K562 (cell line): ENCODE results near the gene FERMT3. TPM values are rescaled to one million over a fixed set of nuclear protein-coding genes. Genes with fewer than 3 reads are reported as not detected.

Experiments
- ATAC-seq: fragments of 200-7000 bp; cut with Tn5 transposase; 3 replicates; pipeline ENCODE4 v1.9.1; 2020; ENCODE audit warnings: moderate library complexity
- BruUV-seq: library from RNA; stranded (reverse); fragments of 400-500 nt; replicated peaks from 2 replicates; lab custom pipeline; 2021; lab: Mats Ljungman, UMichigan
- CTCF ChIA-PET: fragments of 300-600 bp; formaldehyde crosslinking; extraction: SDS; loops from one replicate; lab custom pipeline; 2021; ENCODE audit warnings: low intra/inter-chr PET ratio; lab: Yijun Ruan, JAX
- POLR2A ChIA-PET: fragments of 300-600, 350-650 bp; sonication (Branson Sonifier 250); formaldehyde crosslinking; extraction: SDS; loops from one replicate; lab custom pipeline; 2021; ENCODE audit warnings: antibody characterized with exemption, inconsistent platforms; lab: Yijun Ruan, JAX
- DNase-seq, 4 experiments: peaks; one replicate each; pipeline versions ENCODE4 v3.0.0 to v3.0.0-alpha.2; 2011 to 2018; ENCODE audit warnings: low spot score in 3 of 4, mixed read lengths in 3 of 4; ENCODE audit errors: extremely low read depth in 1 of 4
- FAIRE-seq: peaks from 2 replicates; lab custom pipeline; 2011; peaks lifted over from hg19 to GRCh38; lab: Jason Lieb, UNC
- H2AFZ ChIP-seq: 2 replicates; pipeline ENCODE4 v1.6.0; 2011; ENCODE audit warnings: low read depth, low read length, control low read depth, inconsistent platforms
- H3K27ac ChIP-seq: fragments of 200-600 bp; 3 replicates; pipeline ENCODE4 v1.8.0; 2011; ENCODE audit warnings: low read depth, mild to moderate bottlenecking, control low read depth, inconsistent platforms, low read length, moderate library complexity, mixed read lengths; ENCODE audit errors: extremely low read depth
- H3K27me3 ChIP-seq, 2 experiments: fragments of 300-600 bp in 1 of 2; 2 replicates in 1 of 2; 3 replicates in 1 of 2; pipeline versions ENCODE4 v1.6.0 to v1.8.0; 2011; ENCODE audit warnings: inconsistent platforms in 2 of 2, low read length in 2 of 2, mild to moderate bottlenecking in 1 of 2, mixed read lengths in 1 of 2, moderate library complexity in 1 of 2; ENCODE audit not compliant: control insufficient read depth in 2 of 2, insufficient read depth in 2 of 2
- H3K36me3 ChIP-seq: fragments of 300-600 bp; 3 replicates; pipeline ENCODE4 v1.8.0; 2011; ENCODE audit warnings: mild to moderate bottlenecking, low read length, inconsistent platforms; ENCODE audit not compliant: control insufficient read depth, insufficient read depth
- H3K4me1 ChIP-seq, 2 experiments: fragments of 200-600 bp in 1 of 2; replicated peaks in 1 of 2; 2 replicates in 1 of 2; 3 replicates in 1 of 2; pipeline versions ENCODE4 v1.5.1 to v1.8.0; 2011; ENCODE audit warnings: inconsistent platforms in 2 of 2, low read length in 2 of 2, mild to moderate bottlenecking in 1 of 2, mixed read lengths in 1 of 2, moderate library complexity in 1 of 2; ENCODE audit not compliant: control insufficient read depth in 2 of 2, insufficient read depth in 2 of 2
- H3K4me2 ChIP-seq: 2 replicates; pipeline ENCODE4 v1.6.1; 2011; ENCODE audit warnings: low read length, control low read depth, inconsistent platforms, mixed read lengths; ENCODE audit not compliant: insufficient read depth
- H3K4me3 ChIP-seq: fragments of 200-600 bp; sonication (generic), shearing (Covaris generic); 2 replicates; pipeline ENCODE4 v1.5.1; 2016; ENCODE audit warnings: control low read depth, inconsistent platforms
- H3K79me2 ChIP-seq: fragments of 200-600 bp; 3 replicates; pipeline ENCODE4 v1.8.0; 2011; ENCODE audit warnings: low read length, inconsistent platforms; ENCODE audit not compliant: control insufficient read depth, insufficient read depth
- H3K9ac ChIP-seq, 2 experiments: 2 replicates each; pipeline versions ENCODE4 v1.6.0 to v1.6.1; 2011; ENCODE audit warnings: low read depth in 2 of 2, low read length in 2 of 2, control low read depth in 1 of 2, inconsistent platforms in 1 of 2, mild to moderate bottlenecking in 1 of 2, mixed read lengths in 1 of 2; ENCODE audit not compliant: insufficient read depth in 1 of 2
- H3K9me1 ChIP-seq: one replicate; pipeline ENCODE4 v1.6.0; 2011; ENCODE audit warnings: inconsistent platforms, mild to moderate bottlenecking, low read length, moderate library complexity; ENCODE audit not compliant: control insufficient read depth, insufficient read depth
- H3K9me3 ChIP-seq: replicated peaks from 2 replicates; pipeline ENCODE4 v1.5.1; 2011; ENCODE audit warnings: low read depth, low read length, inconsistent platforms; ENCODE audit not compliant: control insufficient read depth, insufficient read depth
- H4K20me1 ChIP-seq: replicated peaks from 2 replicates; pipeline ENCODE4 v1.6.1; 2011; ENCODE audit warnings: low read length, inconsistent platforms, mixed read lengths; ENCODE audit not compliant: control insufficient read depth, insufficient read depth
- CC2D1A ChIP-seq: fragments of 450-650 bp; IDR thresholded peaks from 2 replicates; pipeline ENCODE4 v1.6.1; 2017; ENCODE audit warnings: mild to moderate bottlenecking
- CHD1 ChIP-seq: fragments of 200-600 bp; sonication (generic); IDR thresholded peaks from one replicate; pipeline ENCODE4 v1.6.1; 2012; ENCODE audit warnings: mild to moderate bottlenecking, moderate library complexity, low read length, inconsistent platforms
- DMBX1 ChIP-seq: fragments of 250-450 bp; sonication (Bioruptor Pico); IDR thresholded peaks from 2 replicates; pipeline ENCODE4 v1.8.0; 2022; ENCODE audit warnings: inconsistent platforms, mild to moderate bottlenecking, moderate library complexity, borderline replicate concordance
- ETS1 ChIP-seq: conservative IDR thresholded peaks from 2 replicates; pipeline ENCODE4 v1.6.1; 2011; ENCODE audit warnings: low read depth, mild to moderate bottlenecking, low read length; ENCODE audit not compliant: control insufficient read depth
- FIP1L1 ChIP-seq: fragments of 200-400 bp; formaldehyde crosslinking; IDR thresholded peaks from 2 replicates; pipeline ENCODE4 v1.6.1; 2018; ENCODE audit warnings: mild to moderate bottlenecking, low read depth, low read length; ENCODE audit not compliant: poor library complexity, severe bottlenecking
- HSF4 ChIP-seq: fragments of 250-450 bp; sonication (Bioruptor Pico); IDR thresholded peaks from 2 replicates; pipeline ENCODE4 v2.1.2; 2022; ENCODE audit warnings: mild to moderate bottlenecking, moderate library complexity, borderline replicate concordance
- KLF10 ChIP-seq: fragments of 250-450 bp; sonication (Bioruptor Pico); IDR thresholded peaks from 2 replicates; pipeline ENCODE4 v1.6.1; 2021; ENCODE audit warnings: matching md5 sums
- NFIX ChIP-seq: fragments of 250-450 bp; sonication (Bioruptor Pico); IDR thresholded peaks from 2 replicates; pipeline ENCODE4 v1.4.0; 2020; ENCODE audit warnings: low read depth, mild to moderate bottlenecking, moderate library complexity
- PKNOX1 ChIP-seq: fragments of 450-650 bp; IDR thresholded peaks from 2 replicates; pipeline ENCODE4 v1.6.1; 2016
- POLR2AphosphoS2 ChIP-seq: IDR thresholded peaks from 2 replicates; pipeline ENCODE4 v1.6.1; 2012; ENCODE audit warnings: low read length, improper control_type of control experiment
- RBFOX2 ChIP-seq: fragments of 200-400 bp; formaldehyde crosslinking; IDR thresholded peaks from 2 replicates; pipeline ENCODE4 v1.6.1; 2017; ENCODE audit warnings: low read depth, mild to moderate bottlenecking, low read length, moderate library complexity
- RNF2 ChIP-seq: sonication (generic); IDR thresholded peaks from 2 replicates; pipeline ENCODE4 v1.6.1; 2016
- SRSF9 ChIP-seq: fragments of 200-400 bp; formaldehyde crosslinking; IDR thresholded peaks from 2 replicates; pipeline ENCODE4 v1.6.1; 2017; ENCODE audit warnings: low read depth, low read length, borderline replicate concordance
- WHSC1 ChIP-seq: IDR thresholded peaks from one replicate; pipeline ENCODE4 v1.6.1; 2012; ENCODE audit warnings: low read length, control low read depth, inconsistent platforms
- XRCC5 ChIP-seq: fragments of 200-400 bp; formaldehyde crosslinking; IDR thresholded peaks from 2 replicates; pipeline ENCODE4 v1.6.1; 2017; ENCODE audit warnings: low read depth, mild to moderate bottlenecking, low read length
- YY1 ChIP-seq, 3 experiments: IDR thresholded peaks; 2 replicates each; pipeline ENCODE4 v1.6.1; 2011; ENCODE audit warnings: low read length in 2 of 3, mild to moderate bottlenecking in 2 of 3, moderate library complexity in 2 of 3, borderline replicate concordance in 1 of 3, control low read depth in 1 of 3, low read depth in 1 of 3; ENCODE audit not compliant: insufficient read depth in 3 of 3, insufficient replicate concordance in 2 of 3, control insufficient read depth in 1 of 3, insufficient read length in 1 of 3; ENCODE audit errors: extremely low read depth in 1 of 3
- ZBED1 ChIP-seq: IDR thresholded peaks from 2 replicates; pipeline ENCODE4 v1.6.1; 2014
- ZNF175 ChIP-seq: fragments of 200-800 bp; sonication (Bioruptor generic); IDR thresholded peaks from 2 replicates; pipeline ENCODE4 v1.6.1; 2016; ENCODE audit warnings: low read depth, mild to moderate bottlenecking, missing genetic modification characterization, missing compliant biosample characterization
- ZNF24 ChIP-seq: fragments of 450-650 bp; IDR thresholded peaks from 2 replicates; pipeline ENCODE4 v1.6.1; 2016
- ZNF316 ChIP-seq: fragments of 450-650 bp; IDR thresholded peaks from 2 replicates; pipeline ENCODE4 v1.6.1; 2016
- ZNF444 ChIP-seq: fragments of 250-450 bp; sonication (Bioruptor Pico); IDR thresholded peaks from 2 replicates; pipeline ENCODE4 v1.4.0; 2020; ENCODE audit warnings: mild to moderate bottlenecking, moderate library complexity
- WGBS: fragments of 100-300 bp; shearing (Covaris generic); methylation state at CpG from one replicate; pipeline ENCODE4 v1.1.6; 2016; ENCODE audit warnings: low coverage, mixed read lengths; ENCODE audit not compliant: insufficient coverage; ENCODE audit errors: missing lambda C conversion rate; 5-methylcytosine and 5-hydroxymethylcytosine counted together
- in situ Hi-C: fragments of 300-500 bp; cut with MboI; formaldehyde crosslinking; loops from 4 replicates; pipeline ENCODE4 v1.15.0; 2018; ENCODE audit warnings: inconsistent platforms, mixed read lengths
- intact Hi-C: fragments of 100-400 bp; cut with micrococcal nuclease; formaldehyde crosslinking; loops from 2 replicates; pipeline ENCODE4 v1.14.2; 2022
- polyA plus RNA-seq, 8 experiments: library from polyadenylated mRNA; depleted of rRNA in 4 of 8; stranded (reverse) in 5 of 8; unstranded in 3 of 8; fragments of >200 nt; fragmentation: Nextera tagmentation in 2 of 8; fragmentation: Illumina TruSeq in 1 of 8; extraction: Ambion mirVana in 2 of 8; extraction: Trizol in 1 of 8; gene quantifications; 2 replicates each; pipeline versions ENCODE4 v1.2.1 to v1.2.3, GENCODE V29; 2011 to 2014; ENCODE audit warnings: inconsistent platforms in 1 of 8, missing spikeins in 1 of 8
- total RNA-seq, 7 experiments: library from RNA; depleted of rRNA in 6 of 7; stranded (reverse); fragments of >200 nt in 6 of 7; fragmentation: Illumina TruSeq in 2 of 7; extraction: Trizol in 2 of 7; gene quantifications; 2 replicates each; pipeline versions ENCODE4 v1.2.1 to v1.2.3, GENCODE V29; 2011 to 2021; ENCODE audit warnings: low replicate concordance in 1 of 7

The FERMT3 gene
- total and polyA plus RNA-seq, 9 of the 15 experiments (the other 6 are each of a cell fraction or from before 2014, with no cell fraction given) = 3.2 to 275 (median 79.7) TPM

- no peak for TF ChIP-seq PKNOX1
- peak; percentile 3 for TF ChIP-seq FIP1L1
Measured at GRCh38 chr11:64251016-64251752, 44.7 kb downstream of the FERMT3 start, which contains the start of gene PLCB3 (continued).

GRCh38 chr11:64251753-64252002 is 45.2 kb downstream of the FERMT3 start:
- intact Hi-C loops = no loop called here
- H3K9me3 ChIP-seq = no peaks in the 10 kb centered on the region
- H3K9me1 ChIP-seq = no peaks in the 10 kb centered on the region
- peak overlapping the region; percentile 80 for H3K27ac ChIP-seq
- H3K36me3 ChIP-seq = peaks cover 37% of the 10 kb centered on the region; the same call in 2 of the 3 replicates
- FAIRE-seq (no peak), ATAC-seq (no peak), DNase-seq (no peak)
- H3K79me2 ChIP-seq = peaks cover 27% of the 10 kb centered on the region
- 2% methylated on average over 13 of the region's 18 CpGs for WGBS
- H3K4me1 ChIP-seq = peaks cover 30 to 90% of the 10 kb centered on the region in 2 experiments
- peaks cover 7% of the 10 kb centered on the region for H4K20me1 ChIP-seq
- CTCF ChIA-PET = interaction anchor here (0.6 kb wide), 1 partner anchor 1346 kb away, joined by 3 read pairs; no protein-coding TSS in a partner anchor
- POLR2A ChIA-PET = interaction anchor here (0.7 to 1.8 kb wide), 5 partner anchors 8 to 46 kb away, joined by 3 to 8 read pairs (median 7); partner anchors contain the start of gene FERMT3
- no peaks in the 10 kb centered on the region for H3K27me3 ChIP-seq
- H3K4me3 ChIP-seq = peak overlapping the region; percentile 87
- peak overlapping the region; percentile 84 to 95 for H3K9ac ChIP-seq
- H3K4me2 ChIP-seq = peak overlapping the region; percentile 85
- H2AFZ ChIP-seq = peak overlapping the region; percentile 51; the same call in 1 of the 2 replicates
- in situ Hi-C loops = no loop called here
- no TSS peak for BruUV-seq
- no peak for TF ChIP-seq YY1 (IDR thresholded peaks at IDR 0.05; ENCODE audit: borderline replicate concordance in 1 of 3, control insufficient read depth in 1 of 3, extremely low read depth in 1 of 3, insufficient read depth in 3 of 3, insufficient read length in 1 of 3, insufficient replicate concordance in 2 of 3, low read depth in 1 of 3, low read length in 2 of 3)
- TF ChIP-seq ETS1 = 0 out of 2 replicates have a peak, but pooled peaks have one; percentile 8
- TF ChIP-seq RNF2 = no peak
- no peak for TF ChIP-seq ZBED1
- TF ChIP-seq DMBX1 (CRISPR knock-in tag) = no peak
- no peak for TF ChIP-seq CC2D1A
- TF ChIP-seq POLR2AphosphoS2 = no peak
- TF ChIP-seq HSF4 (CRISPR knock-in tag) = no peak
- TF ChIP-seq ZNF316 = no peak
- no peak for TF ChIP-seq SRSF9
- TF ChIP-seq ZNF24 = no peak
- TF ChIP-seq ZNF444 (CRISPR knock-in tag) = no peak
- peak; percentile 25; the same call in 1 of the 2 replicates for TF ChIP-seq RBFOX2
- TF ChIP-seq KLF10 (CRISPR knock-in tag) = no peak
- TF ChIP-seq CHD1 = no peak
- no peak for TF ChIP-seq XRCC5
- no peak for TF ChIP-seq ZNF175 (CRISPR knock-in tag)
- TF ChIP-seq WHSC1 = no peak
- TF ChIP-seq NFIX = no peak
